B cell (primary cell): Measurements from ENCODE around the gene NSD1. TPM values are rescaled to one million over a fixed set of nuclear protein-coding genes. Genes with fewer than 3 reads are reported as not detected.

Experiments used
- ATAC-seq: fragments of 200-7000 bp; cut with Tn5 transposase; one replicate; pipeline ENCODE4 v1.10.0; 2021; ENCODE audit warnings: low read depth, mild to moderate bottlenecking, moderate number of reproducible peaks, moderate library complexity
- CTCF ChIA-PET: fragments of 350-600 bp; sonication (Branson Sonifier 250); formaldehyde crosslinking; loops from one replicate; lab custom pipeline; 2021; ENCODE audit warnings: antibody characterized with exemption, inconsistent platforms; lab: Charles Lee
- POLR2A ChIA-PET: fragments of 350-600 bp; sonication (Branson Sonifier 250); formaldehyde crosslinking; loops from one replicate; lab custom pipeline; 2021; ENCODE audit warnings: antibody characterized with exemption; lab: Charles Lee
- DNase-seq: peaks from one replicate; pipeline ENCODE4 v3.0.0; 2013
- H2AFZ ChIP-seq: 2 replicates; pipeline ENCODE4 v1.6.1; 2012; ENCODE audit warnings: mild to moderate bottlenecking, low read depth, low read length; ENCODE audit not compliant: insufficient read depth, poor library complexity, severe bottlenecking
- H3K27ac ChIP-seq, 2 donors: 1 replicate in 1 of 2; 2 replicates in 1 of 2; pipeline ENCODE4 v1.5.1; 2012 to 2013; ENCODE audit warnings: low read length in 2 of 2, mild to moderate bottlenecking in 2 of 2, moderate library complexity in 1 of 2
- H3K27me3 ChIP-seq, 4 experiments: fragments of 200-600 bp in 1 of 4; sonication (generic) in 1 of 4; replicated peaks in 1 of 4; 1 replicate in 2 of 4; 2 replicates in 2 of 4; pipeline versions ENCODE4 v1.6.1 to v1.7.0; 2013 to 2016; ENCODE audit warnings: low read length in 3 of 4, mild to moderate bottlenecking in 2 of 4, mixed read lengths in 1 of 4, moderate library complexity in 1 of 4; ENCODE audit not compliant: insufficient read depth in 4 of 4, control insufficient read depth in 3 of 4; ENCODE audit errors: control extremely low read depth in 1 of 4
- H3K36me3 ChIP-seq, 2 experiments: replicated peaks in 1 of 2; 1 replicate in 1 of 2; 2 replicates in 1 of 2; pipeline versions ENCODE4 v1.6.1 to v1.7.1; 2013; ENCODE audit warnings: low read length in 1 of 2; ENCODE audit not compliant: insufficient read depth in 2 of 2, control insufficient read depth in 1 of 2; ENCODE audit errors: control extremely low read depth in 1 of 2, extremely low read depth in 1 of 2
- H3K4me1 ChIP-seq, 2 donors: fragments of 200-600 bp in 1 of 2; sonication (generic) in 1 of 2; 1 replicate in 1 of 2; 2 replicates in 1 of 2; pipeline versions ENCODE4 v1.5.1 to v1.6.1; 2013 to 2017; ENCODE audit warnings: low read length in 2 of 2; ENCODE audit not compliant: control insufficient read depth in 2 of 2, insufficient read depth in 2 of 2
- H3K4me2 ChIP-seq: replicated peaks from 2 replicates; pipeline ENCODE3; 2012; ENCODE audit warnings: mild to moderate bottlenecking, low read depth, low read length; ENCODE audit not compliant: poor library complexity, severe bottlenecking
- H3K4me3 ChIP-seq, 5 experiments: fragments of 200-600 bp in 1 of 5; sonication (generic) in 1 of 5; 1 replicate in 3 of 5; 2 replicates in 2 of 5; pipeline versions ENCODE4 v1.5.1 to v1.7.0; 2011 to 2016; ENCODE audit warnings: low read length in 4 of 5, mild to moderate bottlenecking in 4 of 5, low read depth in 2 of 5, control low read depth in 1 of 5, moderate library complexity in 1 of 5; ENCODE audit not compliant: insufficient read depth in 1 of 5; ENCODE audit errors: control extremely low read depth in 1 of 5, extremely low read depth in 1 of 5
- H3K79me2 ChIP-seq: fragments of 200-600 bp; sonication (generic); one replicate; pipeline ENCODE4 v1.6.0; 2016; ENCODE audit warnings: low read length; ENCODE audit not compliant: control insufficient read depth, insufficient read depth
- H3K9ac ChIP-seq: fragments of 200-600 bp; sonication (generic); 2 replicates; pipeline ENCODE4 v1.6.1; 2017; ENCODE audit warnings: mild to moderate bottlenecking, low read length, moderate library complexity
- H3K9me3 ChIP-seq, 3 donors: one replicate each; pipeline versions ENCODE4 v1.6.1 to v1.7.1; 2013; ENCODE audit warnings: low read length in 2 of 3; ENCODE audit not compliant: control insufficient read depth in 2 of 3, insufficient read depth in 1 of 3; ENCODE audit errors: control extremely low read depth in 1 of 3
- H4K20me1 ChIP-seq: 2 replicates; pipeline ENCODE4 v1.6.0; 2012; ENCODE audit warnings: mild to moderate bottlenecking, low read length; ENCODE audit not compliant: insufficient read depth, control insufficient read depth, poor library complexity, severe bottlenecking
- H3K27ac Mint-ChIP-seq: one replicate; pipeline ENCODE4 v1.8.0; 2021; ENCODE audit warnings: mixed read lengths
- H3K27me3 Mint-ChIP-seq: one replicate; pipeline ENCODE4 v1.8.0; 2021; ENCODE audit warnings: mixed read lengths
- H3K4me1 Mint-ChIP-seq: one replicate; pipeline ENCODE4 v1.8.0; 2021; ENCODE audit warnings: mixed read lengths
- H3K4me3 Mint-ChIP-seq: one replicate; pipeline ENCODE4 v1.8.0; 2021; ENCODE audit warnings: mixed read lengths
- H3K9me3 Mint-ChIP-seq: one replicate; pipeline ENCODE4 v1.8.0; 2022; ENCODE audit warnings: mixed read lengths; ENCODE audit not compliant: insufficient read depth
- CTCF ChIP-seq: fragments of 200-600 bp; IDR thresholded peaks from one replicate; pipeline ENCODE4 v1.8.0; 2022; ENCODE audit warnings: antibody characterized with exemption, mild to moderate bottlenecking
- EZH2 ChIP-seq: IDR thresholded peaks from 2 replicates; pipeline ENCODE4 v1.6.1; 2012; ENCODE audit warnings: borderline replicate concordance, low read depth, mild to moderate bottlenecking, moderate library complexity, low read length; ENCODE audit not compliant: insufficient read depth, poor library complexity, severe bottlenecking
- WGBS: methylation state at CpG from one replicate; pipeline ENCODE4 v1.1.5; 2013; ENCODE audit warnings: missing lambda C conversion rate; ENCODE audit not compliant: insufficient coverage; 5-methylcytosine and 5-hydroxymethylcytosine counted together
- intact Hi-C: fragments of 100-400 bp; cut with micrococcal nuclease; formaldehyde crosslinking; loops from one replicate; pipeline ENCODE4 v1.10.0; 2022
- polyA plus RNA-seq: library from polyadenylated mRNA; depleted of rRNA; stranded (reverse); fragments of >200 nt; gene quantifications from 2 replicates; pipeline ENCODE4 v1.2.3, GENCODE V29; 2012
- total RNA-seq, 2 donors: library from RNA; stranded (reverse); fragments of 120-200 nt in 1 of 2; gene quantifications; 1 replicate in 1 of 2; 2 replicates in 1 of 2; pipeline versions ENCODE4 v1.2.3 to v1.2.4, GENCODE V29; 2013 to 2022

Gene NSD1
- total and polyA plus RNA-seq, 2 donors (not counting 1 experiment from before 2014, with no cell fraction given) = 10.8 to 145 TPM

- POLR2A ChIA-PET = no interaction called here
- Histone ChIP-seq H3K79me2 (peaks cover 10% of the 10 kb centered on the region), H3K9ac (no peak overlapping the region), H3K27me3 (no peaks in the 10 kb centered on the region), H3K4me3 (no peak overlapping the region), H4K20me1 (peaks cover 18% of the 10 kb centered on the region), H2AFZ (no peak overlapping the region), H3K4me1 (no peaks in the 10 kb centered on the region), H3K4me2 (no peak overlapping the region), H3K36me3 (peaks cover 6 to 85% of the 10 kb centered on the region in 2 experiments), H3K9me3 (no peaks in the 10 kb centered on the region), H3K27ac (no peak overlapping the region)
- Mint-ChIP-seq H3K9me3 (no peaks in the 10 kb centered on the region), H3K27me3 (no peaks in the 10 kb centered on the region), H3K4me3 (no peak overlapping the region), H3K27ac (no peak overlapping the region), H3K4me1 (no peaks in the 10 kb centered on the region)
- WGBS = 100% methylated on average over 1 of the region's 4 CpGs
- intact Hi-C loops = no loop called here
- CTCF ChIA-PET = interaction anchor here (1.4 kb wide), 1 partner anchor 157 kb away, joined by 5 read pairs; no protein-coding TSS in a partner anchor
- TF ChIP-seq EZH2 (no peak), CTCF (no peak)
- ATAC-seq = no peak
- no peak for DNase-seq
These were observed 137.5 kb downstream of the NSD1 start for GRCh38 chr5:177271113-177271512.

- DNase-seq (no peak), ATAC-seq (no peak)
- H3K79me2 ChIP-seq = peaks cover 2% of the 10 kb centered on the region
- no peak overlapping the region for H2AFZ ChIP-seq
- peaks cover 5 to 68% of the 10 kb centered on the region in 2 experiments for H3K36me3 ChIP-seq
- Mint-ChIP-seq H3K27ac (no peak overlapping the region), H3K27me3 (no peaks in the 10 kb centered on the region), H3K9me3 (no peaks in the 10 kb centered on the region), H3K4me3 (no peak overlapping the region), H3K4me1 (no peaks in the 10 kb centered on the region)
- no peaks in the 10 kb centered on the region for H3K27me3 ChIP-seq
- H3K9me3 ChIP-seq = peaks cover 0 to 10% (median 0%) of the 10 kb centered on the region in 3 donors
- H3K4me1 ChIP-seq = no peaks in the 10 kb centered on the region
- TF ChIP-seq EZH2 = no peak
- TF ChIP-seq CTCF = no peak
- 100% methylated on average over 3 of the region's 6 CpGs for WGBS
- H3K4me2 ChIP-seq = no peak overlapping the region
- intact Hi-C loops = no loop called here
- ChIA-PET CTCF (interaction anchor here (0.6 kb wide), 1 partner anchor 155 kb away, joined by 3 read pairs; no protein-coding TSS in a partner anchor), POLR2A (no interaction called here)
- no peaks in the 10 kb centered on the region for H4K20me1 ChIP-seq
- no peak overlapping the region for H3K4me3 ChIP-seq
- no peak overlapping the region for H3K27ac ChIP-seq
- H3K9ac ChIP-seq = no peak overlapping the region
These were observed 142.3 kb downstream of the NSD1 start for GRCh38 chr5:177275883-177276282.
